ENCODE data around the gene RBM8A. TPM values are rescaled to one million over a fixed set of nuclear protein-coding genes. Genes with fewer than 3 reads are reported as not detected.

Gene RBM8A
- total and polyA plus RNA-seq, 4 donors: 48.8 to 66.2 (median 57.5) TPM

GRCh38 chr1:145878724-145879123 lies 48.6 kb downstream of the RBM8A start:
- Histone ChIP-seq H3K9ac (ENCODE audit: low read depth in 1 of 2, low read length in 2 of 2) (no peak overlapping the region), H3K27ac (ENCODE audit: low read depth in 1 of 2, low read length in 2 of 2) (no peak overlapping the region), H3K9me3 (ENCODE audit: control insufficient read depth in 4 of 4, low read length in 3 of 4) (no peaks in the 10 kb centered on the region), H3K4me3 (ENCODE audit: low read depth in 1 of 3, low read length in 3 of 3) (no peak overlapping the region), H3K36me3 (ENCODE audit: control insufficient read depth in 4 of 4, insufficient read depth in 3 of 4, low read depth in 1 of 4, low read length in 3 of 4) (no peaks in the 10 kb centered on the region), H3K4me1 (ENCODE audit: control insufficient read depth in 4 of 4, insufficient read depth in 4 of 4, low read length in 3 of 4) (no peaks in the 10 kb centered on the region), H3K27me3 (ENCODE audit: control insufficient read depth in 4 of 4, insufficient read depth in 4 of 4, low read length in 3 of 4) (peaks cover 0 to 5% (median 0%) of the 10 kb centered on the region in 4 donors)
- TF ChIP-seq HNF4A (conservative IDR thresholded peaks at IDR 0.05): no peak
- TF ChIP-seq ATF3 (IDR thresholded peaks at IDR 0.05): no peak
- no peak for TF ChIP-seq FOXA2 (IDR thresholded peaks at IDR 0.05)
- no peak for TF ChIP-seq RAD21 (IDR thresholded peaks at IDR 0.05)
- TF ChIP-seq EGR1 (IDR thresholded peaks at IDR 0.05; ENCODE audit: low read depth in 2 of 2): no peak
- TF ChIP-seq JUND (IDR thresholded peaks at IDR 0.05): no peak
- no peak for TF ChIP-seq TAF1 (conservative IDR thresholded peaks at IDR 0.05)
- TF ChIP-seq CTCF (IDR thresholded peaks at IDR 0.05; ENCODE audit: low read depth, low read length, missing input control): no peak
- no peak for TF ChIP-seq FOXA1 (IDR thresholded peaks at IDR 0.05)
- TF ChIP-seq MAX (IDR thresholded peaks at IDR 0.05): no peak
- no peak for TF ChIP-seq REST (IDR thresholded peaks at IDR 0.05)
- no peak for TF ChIP-seq YY1 (IDR thresholded peaks at IDR 0.05)
- DNase-seq (ENCODE audit: low spot score): no peak
- WGBS: 92% methylated on average over 2 of the region's 2 CpGs

GRCh38 chr1:145877923-145878486 lies 49.3 kb downstream of the RBM8A start:
- H3K4me3 ChIP-seq (ENCODE audit: low read depth in 1 of 3, low read length in 3 of 3): no peak overlapping the region
- H3K4me1 ChIP-seq (ENCODE audit: control insufficient read depth in 4 of 4, insufficient read depth in 4 of 4, low read length in 3 of 4): no peaks in the 10 kb centered on the region
- TF ChIP-seq NR2F2 (IDR thresholded peaks at IDR 0.05) (no peak), RXRA (IDR thresholded peaks at IDR 0.05) (no peak), FOXA1 (IDR thresholded peaks at IDR 0.05) (no peak), CTCF (IDR thresholded peaks at IDR 0.05; ENCODE audit: low read depth, low read length, missing input control) (no peak), RAD21 (IDR thresholded peaks at IDR 0.05) (no peak), HNF4A (conservative IDR thresholded peaks at IDR 0.05) (no peak), GABPA (IDR thresholded peaks at IDR 0.05 in 1 of 2, conservative IDR thresholded peaks at IDR 0.05 in 1 of 2) (no peak)
- H3K27ac ChIP-seq (ENCODE audit: low read depth in 1 of 2, low read length in 2 of 2): no peak overlapping the region
- DNase-seq (ENCODE audit: low spot score): no peak
- no peak overlapping the region for H3K9ac ChIP-seq (ENCODE audit: low read depth in 1 of 2, low read length in 2 of 2)
- 89% methylated on average over 7 of the region's 7 CpGs for WGBS
- peaks cover 0 to 5% (median 0%) of the 10 kb centered on the region in 4 donors for H3K27me3 ChIP-seq (ENCODE audit: control insufficient read depth in 4 of 4, insufficient read depth in 4 of 4, low read length in 3 of 4)
- no peaks in the 10 kb centered on the region for H3K36me3 ChIP-seq (ENCODE audit: control insufficient read depth in 4 of 4, insufficient read depth in 3 of 4, low read depth in 1 of 4, low read length in 3 of 4)
- H3K9me3 ChIP-seq (ENCODE audit: control insufficient read depth in 4 of 4, low read length in 3 of 4): no peaks in the 10 kb centered on the region
